ENCODE data around the gene CCDC9B. TPM values are rescaled to one million over a fixed set of nuclear protein-coding genes. Genes with fewer than 3 reads are reported as not detected.
A peak's percentile ranks its signal among the peaks of the same experiment; 100 is the strongest.

CCDC9B gene
- total RNA-seq, 2 donors from 2014 or later, result 30.1 to 57.1 TPM

- Histone ChIP-seq H3K36me3 (no peaks in the 10 kb centered on the region), H3K27ac (peak overlapping the region; percentile 78 to 86), H3K27me3 (replicated peaks; ENCODE audit: insufficient read depth) (no peaks in the 10 kb centered on the region), H3K4me3 (peak overlapping the region; percentile 87), H3K9me3 (no peaks in the 10 kb centered on the region), H3K4me1 (ENCODE audit: control insufficient read depth in 1 of 2, low read depth in 2 of 2) (peaks cover 36 to 56% of the 10 kb centered on the region in 2 donors)
- TF ChIP-seq, protein P1, sequence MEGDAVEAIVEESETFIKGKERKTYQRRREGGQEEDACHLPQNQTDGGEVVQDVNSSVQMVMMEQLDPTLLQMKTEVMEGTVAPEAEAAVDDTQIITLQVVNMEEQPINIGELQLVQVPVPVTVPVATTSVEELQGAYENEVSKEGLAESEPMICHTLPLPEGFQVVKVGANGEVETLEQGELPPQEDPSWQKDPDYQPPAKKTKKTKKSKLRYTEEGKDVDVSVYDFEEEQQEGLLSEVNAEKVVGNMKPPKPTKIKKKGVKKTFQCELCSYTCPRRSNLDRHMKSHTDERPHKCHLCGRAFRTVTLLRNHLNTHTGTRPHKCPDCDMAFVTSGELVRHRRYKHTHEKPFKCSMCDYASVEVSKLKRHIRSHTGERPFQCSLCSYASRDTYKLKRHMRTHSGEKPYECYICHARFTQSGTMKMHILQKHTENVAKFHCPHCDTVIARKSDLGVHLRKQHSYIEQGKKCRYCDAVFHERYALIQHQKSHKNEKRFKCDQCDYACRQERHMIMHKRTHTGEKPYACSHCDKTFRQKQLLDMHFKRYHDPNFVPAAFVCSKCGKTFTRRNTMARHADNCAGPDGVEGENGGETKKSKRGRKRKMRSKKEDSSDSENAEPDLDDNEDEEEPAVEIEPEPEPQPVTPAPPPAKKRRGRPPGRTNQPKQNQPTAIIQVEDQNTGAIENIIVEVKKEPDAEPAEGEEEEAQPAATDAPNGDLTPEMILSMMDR (IDR thresholded peaks at IDR 0.05), result no peak
- no peak for ATAC-seq (ENCODE audit: insufficient number of reproducible peaks, low FRiP score, low read depth)
- DNase-seq (ENCODE audit: low spot score), result no peak
Measured at GRCh38 chr15:40323953-40324937, 16.5 kb downstream of the CCDC9B start.

DNA sequence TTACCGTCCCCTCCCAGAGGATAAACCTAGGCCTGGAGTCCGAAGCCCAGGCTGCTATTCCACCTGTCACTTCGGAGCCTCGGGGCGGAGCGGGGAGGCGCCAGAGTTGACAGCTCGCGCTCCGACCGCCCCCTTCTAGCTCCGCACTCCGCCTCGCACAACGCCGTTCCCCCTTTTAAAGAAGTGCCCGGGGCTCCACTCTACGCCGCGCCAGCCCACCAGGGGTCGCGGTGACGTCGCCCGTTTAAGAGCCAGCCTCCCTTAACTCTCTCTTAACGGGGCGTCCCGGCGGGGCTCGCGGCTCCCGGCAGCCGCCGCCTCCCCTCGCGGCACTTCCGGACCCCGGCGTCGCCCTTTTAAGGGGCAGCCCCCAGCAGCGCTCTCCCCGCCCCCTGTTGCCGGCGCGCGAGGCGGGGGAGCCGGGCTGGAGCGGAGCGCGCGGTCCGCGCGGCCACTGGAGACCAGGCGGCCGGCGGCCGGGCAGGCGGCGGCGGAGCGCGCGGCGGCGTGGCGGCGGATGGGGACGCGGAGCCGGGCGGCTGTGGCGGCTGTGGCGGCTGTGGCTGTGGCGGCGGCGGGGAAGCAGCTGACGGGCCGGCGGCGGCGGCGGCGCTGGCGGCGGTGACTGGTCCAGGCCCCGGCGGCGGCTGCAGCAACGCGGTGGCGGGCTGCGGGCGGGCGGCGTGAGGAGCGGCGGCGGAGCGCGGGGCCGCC, 17.3 kb downstream of the CCDC9B start, which contains the start of gene INAFM2:
TSS of gene INAFM2 (plus strand) at position 454 of the 714 bp plus-strand sequence. CDS start 364 bp downstream, outside the sequence.
- no peaks in the 10 kb centered on the region for H3K27me3 ChIP-seq (replicated peaks; ENCODE audit: insufficient read depth)
- peak within 1 kb of the TSS; percentile 78 to 86 for H3K27ac ChIP-seq
- DNase-seq (ENCODE audit: low spot score), result peak; percentile 72
- peaks cover 27 to 48% of the 10 kb centered on the region in 2 donors for H3K4me1 ChIP-seq (ENCODE audit: control insufficient read depth in 1 of 2, low read depth in 2 of 2)
- TF ChIP-seq, protein P1 (IDR thresholded peaks at IDR 0.05), result peak; percentile 81
- ATAC-seq (ENCODE audit: insufficient number of reproducible peaks, low FRiP score, low read depth), result peak; percentile 61
- H3K36me3 ChIP-seq, result no peaks in the 10 kb centered on the region
- no peaks in the 10 kb centered on the region for H3K9me3 ChIP-seq
- peak within 1 kb of the TSS; percentile 87 for H3K4me3 ChIP-seq

DNA sequence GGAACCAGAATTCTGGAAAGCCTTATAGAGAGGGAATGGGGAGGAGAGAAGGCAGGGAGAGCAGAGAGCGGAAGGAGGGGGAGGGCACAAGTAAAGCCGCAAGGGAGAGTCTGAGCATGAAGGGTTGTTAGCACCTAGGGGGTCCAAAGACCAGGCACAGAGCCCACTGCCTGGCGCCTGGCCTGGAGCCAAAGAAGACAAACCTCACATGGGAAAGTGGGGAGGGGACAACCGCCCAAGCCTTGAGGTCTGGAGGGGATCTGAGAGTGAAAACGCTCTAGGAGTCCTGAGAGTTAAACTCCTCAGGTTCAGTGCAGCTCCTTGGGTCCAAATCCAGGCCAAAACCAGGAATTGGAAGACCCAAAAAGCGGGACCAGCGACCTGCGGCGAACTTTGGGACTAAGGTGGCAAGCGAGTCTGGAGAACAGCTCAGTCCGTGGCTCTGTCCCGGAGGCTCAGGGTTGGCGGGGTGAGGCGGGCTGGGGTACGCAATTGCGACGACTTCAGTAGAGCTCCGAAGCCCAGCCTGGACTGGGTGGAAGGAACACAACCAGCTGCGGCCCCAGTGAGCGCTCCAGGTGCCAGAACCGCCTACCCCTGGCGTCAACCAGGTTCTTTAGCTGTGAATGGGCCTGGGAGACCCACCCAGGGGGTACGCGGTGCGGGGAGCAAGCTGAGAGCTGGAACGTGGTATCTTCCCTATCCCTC, 18.1 kb downstream of the CCDC9B start:
- no peak for DNase-seq (ENCODE audit: low spot score)
- Histone ChIP-seq H3K4me3 (peak overlapping the region; percentile 62), H3K27ac (peak overlapping the region; percentile 63 to 83), H3K9me3 (no peaks in the 10 kb centered on the region), H3K36me3 (no peaks in the 10 kb centered on the region), H3K27me3 (replicated peaks; ENCODE audit: insufficient read depth) (no peaks in the 10 kb centered on the region), H3K4me1 (ENCODE audit: control insufficient read depth in 1 of 2, low read depth in 2 of 2) (peaks cover 20 to 41% of the 10 kb centered on the region in 2 donors)
- peak; percentile 45 for ATAC-seq (ENCODE audit: insufficient number of reproducible peaks, low FRiP score, low read depth)
- TF ChIP-seq, protein P1 (IDR thresholded peaks at IDR 0.05), result no peak

DNA sequence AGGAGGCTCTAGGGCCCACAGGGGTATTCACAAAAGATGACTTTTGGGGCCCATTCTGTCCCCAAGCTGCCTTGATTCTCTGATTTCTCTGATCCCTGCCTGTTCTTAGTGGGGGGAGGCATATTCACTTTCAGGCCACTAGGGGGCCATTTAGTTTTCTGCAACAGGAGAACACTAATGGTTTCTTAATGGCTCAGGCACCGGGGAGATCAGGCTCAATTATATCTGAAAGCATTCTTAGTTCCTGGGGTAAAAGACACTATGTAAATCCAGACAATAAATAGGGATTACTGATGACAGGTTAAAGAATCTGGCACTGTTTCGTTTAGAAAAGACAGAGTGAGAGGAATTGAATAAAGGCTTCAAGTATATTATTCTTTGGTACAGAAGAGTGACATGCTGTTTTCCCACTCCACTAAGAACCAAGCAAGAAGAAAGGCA, 19.8 kb downstream of the CCDC9B start:
- H3K4me1 ChIP-seq (ENCODE audit: control insufficient read depth in 1 of 2, low read depth in 2 of 2), result peaks cover 8 to 23% of the 10 kb centered on the region in 2 donors
- DNase-seq (ENCODE audit: low spot score) (no peak), ATAC-seq (ENCODE audit: insufficient number of reproducible peaks, low FRiP score, low read depth) (peak; percentile 38)
- H3K36me3 ChIP-seq, result no peaks in the 10 kb centered on the region
- H3K9me3 ChIP-seq, result no peaks in the 10 kb centered on the region
- TF ChIP-seq, protein P1 (IDR thresholded peaks at IDR 0.05), result peak; percentile 94
- peak overlapping the region; percentile 11 to 83 for H3K27ac ChIP-seq
- H3K27me3 ChIP-seq (replicated peaks; ENCODE audit: insufficient read depth), result no peaks in the 10 kb centered on the region
- no peak overlapping the region for H3K4me3 ChIP-seq

Data from thoracic aorta (tissue), 2 donors.